Left ventricle myocardium superior (tissue), 1 donor: Measurements from ENCODE around the gene TMEM106C. TPM values are rescaled to one million over a fixed set of nuclear protein-coding genes. Genes with fewer than 3 reads are reported as not detected.

Source experiments
- ATAC-seq: fragments of 200-7000 bp; cut with Tn5 transposase; one replicate; pipeline ENCODE4 v1.9.1; 2020; ENCODE audit warnings: mild to moderate bottlenecking, moderate library complexity
- DNase-seq: peaks from one replicate; pipeline ENCODE4 v3.0.0-alpha.2; 2020
- intact Hi-C: fragments of 100-400 bp; cut with micrococcal nuclease; formaldehyde crosslinking; loops from one replicate; pipeline ENCODE4 v1.11.0; 2022
- total RNA-seq: library from RNA; stranded (reverse); fragmentation: NEBNext Ultra II Directional; extraction: Animal tissue kit (Norgen Biotek cat#: 25700); gene quantifications from one replicate; pipeline ENCODE4 v1.2.1, GENCODE V29; 2021
- donor health status: DM: no; HTN: yes; CAD: no; lungs with severe emphysema.

The TMEM106C gene
- total RNA-seq, 1 donor from 2014 or later: 46.8 TPM

- ATAC-seq: no peak
- intact Hi-C loops: no loop called here
- no peak for DNase-seq
These were observed 43.8 kb downstream of the TMEM106C start for GRCh38 chr12:48007206-48007605.

GRCh38 chr12:48008349-48008748 is 45.0 kb downstream of the TMEM106C start:
- no peak for ATAC-seq
- intact Hi-C loops: no loop called here
- no peak for DNase-seq

DNA sequence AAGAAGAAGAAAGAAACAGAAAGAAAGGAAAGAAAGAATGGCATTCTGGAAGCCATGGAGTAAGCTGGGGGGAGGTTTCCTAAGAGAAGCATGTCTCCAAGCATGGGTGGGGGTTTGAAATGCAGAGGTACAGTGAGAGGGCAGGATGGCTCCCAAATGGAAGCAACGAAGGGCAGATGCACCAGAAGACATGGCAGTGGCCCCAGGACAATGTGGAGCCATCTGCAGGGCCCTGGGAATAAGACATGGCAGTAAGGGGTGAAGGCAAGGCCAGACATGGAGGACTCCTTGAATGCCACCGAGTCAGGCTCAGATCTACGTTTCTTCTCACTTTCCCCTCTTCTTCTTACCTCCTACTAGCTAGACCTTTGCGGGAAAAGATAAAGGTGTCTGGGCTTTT is 45.6 kb downstream of the TMEM106C start:
- DNase-seq (no peak), ATAC-seq (no peak)
- intact Hi-C loops: no loop called here

GRCh38 chr12:48009471-48009870 is 46.1 kb downstream of the TMEM106C start:
- no peak for ATAC-seq
- no peak for DNase-seq
- intact Hi-C loops: no loop called here

- DNase-seq: no peak
- intact Hi-C loops: no loop called here
- no peak for ATAC-seq
These were observed 47.1 kb downstream of the TMEM106C start for GRCh38 chr12:48010366-48010970.

DNA sequence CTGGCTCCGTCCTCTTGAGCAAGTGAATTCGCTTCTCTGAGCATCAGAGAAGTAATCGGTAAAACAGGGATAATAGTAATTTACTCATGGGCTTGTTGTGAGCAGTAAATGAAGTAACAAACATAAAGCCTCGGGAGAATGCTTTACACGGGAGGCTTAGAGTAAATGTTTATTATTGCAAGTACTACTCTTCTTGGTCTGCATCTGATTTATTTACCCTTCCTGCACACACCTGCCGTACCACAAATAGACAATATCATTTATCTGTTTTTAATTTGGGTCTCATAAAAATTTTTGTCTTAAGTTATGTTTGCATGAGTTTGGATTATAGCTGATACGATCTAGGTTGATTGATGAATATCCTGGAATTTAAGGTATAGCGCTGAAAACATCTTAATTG is 48.7 kb downstream of the TMEM106C start:
- intact Hi-C loops: no loop called here
- ATAC-seq: no peak
- no peak for DNase-seq

DNA sequence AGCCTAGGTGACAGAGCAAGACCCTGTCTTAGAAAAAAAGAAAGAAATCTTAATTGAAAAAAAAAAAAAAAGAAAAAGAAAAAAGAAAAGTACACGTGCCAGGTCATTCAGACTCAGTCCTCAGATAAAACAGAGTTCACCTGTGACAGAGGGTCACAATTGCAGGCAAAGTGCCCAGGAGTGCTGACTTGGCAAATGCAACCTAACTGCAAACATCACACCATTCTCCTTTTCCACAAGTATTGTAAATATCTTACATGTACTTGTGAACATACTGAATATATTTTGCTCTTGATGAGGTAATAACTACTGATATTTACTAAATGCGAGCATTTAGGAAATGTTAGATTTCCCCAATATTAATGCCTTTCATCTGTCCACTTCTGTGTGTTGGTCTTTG is 49.9 kb downstream of the TMEM106C start:
- ATAC-seq (no peak), DNase-seq (no peak)
- intact Hi-C loops: no loop called here

DNA sequence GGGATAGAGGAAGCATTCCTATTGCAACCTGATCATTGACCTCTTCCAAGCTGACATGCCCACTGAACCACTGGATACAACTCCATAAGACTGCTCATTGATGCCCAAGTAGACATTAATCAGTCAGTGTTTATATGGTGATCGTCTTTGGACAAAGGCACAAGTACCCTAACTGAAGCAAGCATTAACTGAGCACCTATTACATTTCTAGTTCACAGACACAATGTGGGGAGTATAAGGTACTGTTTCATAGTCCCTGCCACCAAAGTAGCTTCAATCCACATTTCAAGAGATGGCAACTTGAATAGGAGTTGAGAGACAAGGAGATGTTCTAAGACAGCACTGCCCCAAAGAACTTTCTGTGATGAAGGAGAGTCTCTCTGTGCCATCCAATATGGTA is 51.7 kb downstream of the TMEM106C start:
- ATAC-seq (no peak), DNase-seq (no peak)
- intact Hi-C loops: no loop called here

- ATAC-seq: no peak
- intact Hi-C loops: no loop called here
- DNase-seq: no peak
These were observed 52.6 kb downstream of the TMEM106C start for GRCh38 chr12:48015954-48016353.

GRCh38 chr12:48016373-48017020 is 53.1 kb downstream of the TMEM106C start:
- intact Hi-C loops: no loop called here
- DNase-seq: no peak
- no peak for ATAC-seq

- no peak for ATAC-seq
- no peak for DNase-seq
- intact Hi-C loops: no loop called here
These were observed 54.1 kb downstream of the TMEM106C start for GRCh38 chr12:48017496-48017895.

DNA sequence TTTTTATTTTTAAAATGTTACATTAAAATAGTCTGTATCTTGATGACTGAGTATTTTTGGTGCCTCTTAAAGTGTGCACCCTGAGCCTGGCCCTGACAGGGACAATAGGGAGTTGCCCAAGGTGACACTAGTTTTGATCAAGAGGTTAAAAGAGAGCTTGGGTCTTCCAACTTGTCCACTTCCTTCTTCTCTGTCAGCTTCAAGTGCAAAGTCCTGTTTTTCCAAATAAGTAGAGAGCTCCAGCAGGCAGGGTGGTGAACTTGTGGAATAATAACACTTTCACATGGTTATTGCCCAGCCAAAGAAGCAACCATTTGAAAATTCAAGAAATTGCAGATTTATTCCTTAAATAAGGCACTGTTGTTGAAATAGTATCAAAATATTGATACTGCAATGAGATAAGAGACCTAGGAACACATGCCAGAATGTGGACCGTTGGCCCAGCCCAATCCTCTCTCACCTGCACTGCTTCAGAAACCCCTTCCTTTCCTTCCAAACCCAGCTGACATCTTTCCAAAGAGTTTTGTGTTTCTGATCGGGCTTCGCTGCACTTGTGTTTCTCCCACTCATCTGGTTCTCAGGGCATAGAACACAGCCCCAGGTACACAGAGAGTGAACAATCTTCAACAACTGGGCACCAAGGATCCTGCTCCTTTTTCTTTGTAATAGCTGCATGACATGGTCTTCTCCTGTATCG is 54.7 kb downstream of the TMEM106C start:
- no peak for DNase-seq
- ATAC-seq: no peak
- intact Hi-C loops: no loop called here

Other genes with a start within 250 kb of the TMEM106C start
- gene ENDOU, start 238.1 kb upstream of the TMEM106C start, total RNA-seq: 0.30 TPM
- gene RAPGEF3, start 204.7 kb upstream of the TMEM106C start, total RNA-seq: 37.6 TPM
- 23.7 TPM for gene SLC48A1, start 190.4 kb upstream of the TMEM106C start, total RNA-seq
- gene HDAC7, start 143.7 kb upstream of the TMEM106C start, total RNA-seq: 35.4 TPM
- gene VDR, start 58.6 kb upstream of the TMEM106C start, total RNA-seq: 0.20 TPM
- 0.25 TPM for gene COL2A1, start 40.9 kb downstream of the TMEM106C start, total RNA-seq
- gene SENP1, start 142.5 kb downstream of the TMEM106C start, total RNA-seq: 7.6 TPM
- gene PFKM, start 155.8 kb downstream of the TMEM106C start, total RNA-seq: 703 TPM
- gene ASB8, start 193.9 kb downstream of the TMEM106C start, total RNA-seq: 89.0 TPM
- gene CCDC184, start 220.0 kb downstream of the TMEM106C start, total RNA-seq: 1.1 TPM
- gene OR10AD1, start 239.7 kb downstream of the TMEM106C start, total RNA-seq: not detected